GM23248 (cell line): ENCODE measurements around the gene LLGL1. TPM values are rescaled to one million over a fixed set of nuclear protein-coding genes. Genes with fewer than 3 reads are reported as not detected.

Experiments used
- DNase-seq: peaks from one replicate; pipeline ENCODE4 v3.0.0-alpha.2; 2015
- H2AFZ ChIP-seq: fragments of 200-600 bp; sonication (generic); 2 replicates; pipeline ENCODE4 v1.6.1; 2016; ENCODE audit warnings: antibody characterized with exemption
- H3F3A ChIP-seq: fragments of 200-600 bp; sonication (generic); 2 replicates; pipeline ENCODE4 v1.6.1; 2016; ENCODE audit warnings: mild to moderate bottlenecking, antibody characterized with exemption, mixed run types; ENCODE audit not compliant: insufficient read depth
- H3K27ac ChIP-seq: fragments of 200-600 bp; sonication (generic); 2 replicates; pipeline ENCODE4 v1.5.1; 2016; ENCODE audit warnings: mild to moderate bottlenecking
- H3K27me3 ChIP-seq: fragments of 200-600 bp; sonication (generic); replicated peaks from 2 replicates; pipeline ENCODE4 v1.6.1; 2016; ENCODE audit warnings: mild to moderate bottlenecking; ENCODE audit not compliant: insufficient read depth
- H3K36me3 ChIP-seq: fragments of 200-600 bp; sonication (generic); 2 replicates; pipeline ENCODE4 v1.6.1; 2016; ENCODE audit warnings: low read depth, mild to moderate bottlenecking
- H3K4me1 ChIP-seq: fragments of 200-600 bp; sonication (generic); 2 replicates; pipeline ENCODE4 v1.6.1; 2016; ENCODE audit warnings: mild to moderate bottlenecking; ENCODE audit not compliant: insufficient read depth
- H3K4me2 ChIP-seq: fragments of 200-600 bp; sonication (generic); one replicate; pipeline ENCODE4 v1.6.1; 2016; ENCODE audit warnings: mild to moderate bottlenecking; ENCODE audit not compliant: unreplicated experiment
- H3K4me3 ChIP-seq: fragments of 200-600 bp; sonication (generic); 2 replicates; pipeline ENCODE4 v1.5.1; 2016; ENCODE audit warnings: mild to moderate bottlenecking
- H3K79me2 ChIP-seq: fragments of 200-600 bp; sonication (generic); 2 replicates; pipeline ENCODE4 v1.6.1; 2016; ENCODE audit warnings: mild to moderate bottlenecking; ENCODE audit not compliant: insufficient read depth
- H3K9ac ChIP-seq: fragments of 200-600 bp; sonication (generic); 2 replicates; pipeline ENCODE4 v1.6.1; 2016; ENCODE audit warnings: mild to moderate bottlenecking
- H3K9me2 ChIP-seq: fragments of 200-600 bp; sonication (generic); 2 replicates; pipeline ENCODE4 v1.6.1; 2016; ENCODE audit warnings: mixed run types, mild to moderate bottlenecking, moderate library complexity; ENCODE audit not compliant: insufficient read depth
- H3K9me3 ChIP-seq: fragments of 200-600 bp; sonication (generic); one replicate; pipeline ENCODE4 v1.6.1; 2017; ENCODE audit warnings: low read depth
- H4K20me1 ChIP-seq: fragments of 200-600 bp; sonication (generic); 2 replicates; pipeline ENCODE4 v1.6.0; 2016; ENCODE audit not compliant: insufficient read depth
- EZH2 ChIP-seq: fragments of 200-600 bp; sonication (generic); IDR thresholded peaks from 2 replicates; pipeline ENCODE4 v1.6.1; 2018; ENCODE audit warnings: antibody characterized with exemption, mild to moderate bottlenecking; ENCODE audit not compliant: insufficient read depth, poor library complexity, severe bottlenecking
- EZH2phosphoT487 ChIP-seq: fragments of 200-600 bp; sonication (generic); IDR thresholded peaks from 2 replicates; pipeline ENCODE4 v1.6.1; 2018; ENCODE audit warnings: antibody characterized with exemption, moderate library complexity, mild to moderate bottlenecking, low read depth; ENCODE audit not compliant: insufficient read depth
- WGBS, 2 experiments: methylation state at CpG; one replicate each; pipeline ENCODE4 v1.1.6; 2015 to 2017; ENCODE audit warnings: low lambda C conversion rate in 2 of 2, low coverage in 1 of 2; ENCODE audit errors: missing lambda C conversion rate in 2 of 2; 5-methylcytosine and 5-hydroxymethylcytosine counted together
- in situ Hi-C: fragments of 300-500 bp; cut with MboI; formaldehyde crosslinking; loops from 2 replicates; pipeline ENCODE4 v1.15.0; 2020
- polyA plus RNA-seq: library from polyadenylated mRNA; unstranded; fragments of >200 nt; fragmentation: Nextera tagmentation; extraction: Ambion mirVana; gene quantifications from 2 replicates; pipeline ENCODE4 v1.2.1, GENCODE V29; 2016
- total RNA-seq: library from RNA; depleted of rRNA; stranded (reverse); fragments of >200 nt; shearing (Covaris generic); gene quantifications from 2 replicates; pipeline ENCODE4 v1.2.3, GENCODE V29; 2014

Gene LLGL1
- total and polyA plus RNA-seq, 2 experiments from 2014 or later = 3.5 to 40.3 TPM

DNA sequence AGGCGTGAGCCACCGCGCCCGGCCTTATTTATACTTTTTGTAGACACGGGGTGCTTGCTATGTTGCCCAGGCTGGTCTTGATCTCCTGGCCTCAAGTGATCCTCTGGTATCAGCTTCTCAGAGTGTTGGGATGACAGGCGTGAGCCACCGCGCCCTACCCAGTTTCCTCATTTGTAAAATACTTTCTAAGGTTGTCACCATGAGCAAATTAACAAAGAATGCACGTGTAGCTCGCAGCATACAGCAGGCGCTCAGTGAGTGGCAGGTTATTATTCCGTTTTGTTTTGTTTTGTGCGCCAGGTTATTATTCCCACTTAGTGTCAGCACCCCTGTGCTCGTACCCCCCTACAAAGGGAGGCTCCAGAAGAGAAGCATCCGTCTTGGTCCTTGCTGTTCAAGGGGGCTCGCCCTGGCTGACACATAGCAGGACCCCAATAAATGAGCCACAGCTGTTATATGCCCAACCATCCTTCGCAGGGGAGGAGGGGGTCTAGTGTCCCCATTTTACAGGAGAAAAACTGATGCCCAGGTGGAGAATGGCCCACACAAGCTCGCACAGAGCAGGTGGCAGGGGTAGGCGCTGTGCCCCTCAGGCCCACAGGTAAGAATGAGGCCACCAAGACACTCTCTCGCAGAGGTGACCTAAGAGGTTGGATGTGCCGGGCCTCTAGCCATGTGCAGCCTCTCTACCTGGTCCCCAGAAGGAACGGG is 34.3 kb downstream of the LLGL1 start:
- 0 out of 2 replicates have a peak overlapping the region, but pooled peaks have one; percentile 95 for H3K9ac ChIP-seq
- H3K9me2 ChIP-seq = no peaks in the 10 kb centered on the region
- H2AFZ ChIP-seq = peak overlapping the region; percentile 94
- H3K4me3 ChIP-seq = peak overlapping the region; percentile 96
- WGBS, 2 experiments = 53% methylated on average over 20 to 22 of the region's 22 CpGs
- in situ Hi-C loops = no loop called here
- H3K4me1 ChIP-seq = peaks cover 26% of the 10 kb centered on the region
- H3F3A ChIP-seq = 0 out of 2 replicates have a peak, but pooled peaks cover 6% of the 10 kb centered on the region
- H3K4me2 ChIP-seq = peak overlapping the region; percentile 58
- peaks cover 47% of the 10 kb centered on the region for H3K79me2 ChIP-seq
- peaks cover 18% of the 10 kb centered on the region for H3K36me3 ChIP-seq
- no peaks in the 10 kb centered on the region for H3K27me3 ChIP-seq
- H3K27ac ChIP-seq = no peak overlapping the region
- DNase-seq = peak; percentile 40
- TF ChIP-seq EZH2phosphoT487 = no peak
- no peak for TF ChIP-seq EZH2
- no peaks in the 10 kb centered on the region for H4K20me1 ChIP-seq
- H3K9me3 ChIP-seq = no peaks in the 10 kb centered on the region

DNA sequence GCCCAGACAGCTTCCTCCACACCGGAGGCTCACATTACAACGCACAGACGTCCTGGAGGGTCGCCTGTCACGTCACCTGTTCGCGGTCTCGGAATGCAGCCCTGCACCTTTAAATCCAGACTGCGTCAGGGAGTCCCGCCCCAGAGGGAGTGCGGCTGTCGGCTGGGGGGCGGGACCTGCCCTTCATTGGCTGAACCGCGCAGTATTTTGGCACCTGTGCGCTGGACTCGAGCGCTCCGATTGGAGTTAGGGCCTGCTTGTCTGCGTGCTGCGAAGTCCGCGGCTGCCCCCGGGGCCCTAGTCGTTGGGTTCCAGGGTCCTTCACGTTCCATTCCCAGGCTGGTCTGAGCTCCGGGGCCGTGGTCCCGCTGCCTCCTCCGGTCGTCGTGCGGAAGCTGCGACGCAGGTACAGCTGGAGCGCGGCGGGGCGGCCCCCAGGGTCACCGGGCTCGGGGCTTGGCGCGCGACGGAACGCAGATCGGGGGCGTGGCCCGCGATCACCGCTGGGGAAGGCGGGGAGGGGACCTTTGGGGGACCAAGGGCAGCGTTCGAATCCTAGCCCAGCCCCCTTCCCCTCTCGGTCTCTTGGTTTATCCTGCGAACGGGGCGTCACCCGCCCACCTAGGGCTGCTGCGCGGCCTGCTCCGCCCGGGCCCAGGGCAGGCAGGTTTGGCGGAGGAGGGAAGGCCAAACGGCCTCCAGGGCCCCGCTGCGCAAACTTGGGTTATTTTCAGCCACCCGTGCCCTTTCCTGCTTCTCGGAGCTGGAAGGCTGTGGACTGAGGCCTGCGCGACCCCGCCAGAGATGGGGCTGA is 35.1 kb downstream of the LLGL1 start, which contains the start of gene MIEF2:
Gene MIEF2 (plus strand): TSS at position 331 of the 814 bp plus-strand sequence. CDS start 2,059 bp downstream, outside the sequence.
- no peaks in the 10 kb centered on the region for H3K9me2 ChIP-seq
- in situ Hi-C loops = no loop called here
- H2AFZ ChIP-seq = peak within 1 kb of the TSS; percentile 94
- H4K20me1 ChIP-seq = no peaks in the 10 kb centered on the region
- H3K36me3 ChIP-seq = peaks cover 11% of the 10 kb centered on the region; the same call in 1 of the 2 replicates
- no peak for TF ChIP-seq EZH2phosphoT487
- no peak for TF ChIP-seq EZH2
- peak; percentile 98 for DNase-seq
- H3K4me2 ChIP-seq = peak within 1 kb of the TSS; percentile 87
- 0 out of 2 replicates have a peak, but pooled peaks cover 6% of the 10 kb centered on the region for H3F3A ChIP-seq
- peak within 1 kb of the TSS; percentile 96 for H3K4me3 ChIP-seq
- peak within 1 kb of the TSS; percentile 95 for H3K9ac ChIP-seq
- no peaks in the 10 kb centered on the region for H3K27me3 ChIP-seq
- no peaks in the 10 kb centered on the region for H3K9me3 ChIP-seq
- H3K27ac ChIP-seq = peak within 1 kb of the TSS; percentile 90
- peaks cover 39% of the 10 kb centered on the region for H3K79me2 ChIP-seq
- 1% methylated on average over 56 to 68 of the region's 72 CpGs for WGBS, 2 experiments
- H3K4me1 ChIP-seq = peaks cover 26% of the 10 kb centered on the region

DNA sequence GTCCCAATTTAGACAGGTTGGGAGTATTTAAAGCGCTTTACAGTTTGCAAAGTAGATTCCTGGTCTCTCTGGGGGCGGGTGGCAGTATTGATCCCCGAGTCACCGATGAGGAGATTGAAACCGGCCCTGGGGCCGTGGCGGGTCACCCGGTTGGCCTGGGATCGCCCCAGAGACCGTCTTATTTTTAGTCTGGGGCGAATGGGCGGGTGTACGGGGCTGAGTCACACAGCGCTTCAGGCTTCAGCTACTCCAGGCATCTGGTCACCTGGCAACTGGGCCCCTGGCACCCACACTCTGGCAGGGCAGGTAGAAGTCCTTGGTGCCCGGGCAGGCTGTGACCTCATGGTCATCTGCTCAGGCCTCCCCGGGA is 35.7 kb downstream of the LLGL1 start:
- Histone ChIP-seq H3K4me3 (peak overlapping the region; percentile 96), H3K4me1 (peaks cover 26% of the 10 kb centered on the region), H3K4me2 (peak overlapping the region; percentile 87), H3K9me3 (no peaks in the 10 kb centered on the region), H3K9me2 (no peaks in the 10 kb centered on the region), H3K79me2 (peaks cover 33% of the 10 kb centered on the region), H3K27me3 (no peaks in the 10 kb centered on the region), H3F3A (0 out of 2 replicates have a peak, but pooled peaks cover 6% of the 10 kb centered on the region), H3K9ac (peak overlapping the region; percentile 95), H2AFZ (peak overlapping the region; percentile 94), H3K27ac (peak overlapping the region; percentile 90), H4K20me1 (no peaks in the 10 kb centered on the region), H3K36me3 (peaks cover 5% of the 10 kb centered on the region; the same call in 1 of the 2 replicates)
- in situ Hi-C loops = no loop called here
- TF ChIP-seq EZH2phosphoT487 (no peak), EZH2 (no peak)
- WGBS, 2 experiments = 4% methylated on average over 16 of the region's 16 CpGs
- DNase-seq = peak; percentile 81

DNA sequence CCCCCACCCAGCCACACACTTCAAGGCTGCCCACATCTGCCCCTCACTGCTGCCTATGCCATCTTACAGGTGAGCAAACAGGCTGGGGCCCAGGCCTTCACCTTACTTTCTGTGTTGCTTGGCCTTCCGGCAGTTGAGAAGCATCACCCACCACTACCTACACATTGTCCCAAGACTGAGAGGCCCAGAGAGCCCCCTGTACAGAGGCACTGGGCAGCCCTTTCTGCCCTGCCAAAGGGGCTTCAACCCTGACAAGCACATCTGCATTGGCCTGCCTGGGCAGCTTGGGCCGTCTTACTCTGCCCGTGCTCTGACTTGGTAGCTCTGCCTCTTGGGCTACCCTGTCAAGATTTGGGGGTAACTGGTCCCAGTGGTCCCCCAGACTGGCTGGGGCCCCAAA is 36.2 kb downstream of the LLGL1 start:
- Histone ChIP-seq H3K9me2 (no peaks in the 10 kb centered on the region), H4K20me1 (no peaks in the 10 kb centered on the region), H3K79me2 (peaks cover 28% of the 10 kb centered on the region), H3K36me3 (peaks cover 2% of the 10 kb centered on the region; the same call in 1 of the 2 replicates), H3K9me3 (no peaks in the 10 kb centered on the region), H3K4me1 (peaks cover 26% of the 10 kb centered on the region), H3K27me3 (no peaks in the 10 kb centered on the region), H3F3A (0 out of 2 replicates have a peak, but pooled peaks cover 6% of the 10 kb centered on the region), H3K4me3 (peak overlapping the region; percentile 96), H3K4me2 (peak overlapping the region; percentile 87), H2AFZ (no peak overlapping the region), H3K9ac (peak overlapping the region; percentile 95), H3K27ac (peak overlapping the region; percentile 90)
- TF ChIP-seq EZH2phosphoT487 = no peak
- TF ChIP-seq EZH2 = no peak
- in situ Hi-C loops = no loop called here
- WGBS, 2 experiments = 68 to 81% methylated on average over 3 of the region's 3 CpGs
- no peak for DNase-seq
